Measurements from ENCODE around the gene DPH3. TPM values are rescaled to one million over a fixed set of nuclear protein-coding genes. Genes with fewer than 3 reads are reported as not detected.

Gene DPH3
- polyA plus RNA-seq, 2 of the 4 experiments (the other 2 are of a cell fraction) = 20.5 to 34.7 TPM

DNA sequence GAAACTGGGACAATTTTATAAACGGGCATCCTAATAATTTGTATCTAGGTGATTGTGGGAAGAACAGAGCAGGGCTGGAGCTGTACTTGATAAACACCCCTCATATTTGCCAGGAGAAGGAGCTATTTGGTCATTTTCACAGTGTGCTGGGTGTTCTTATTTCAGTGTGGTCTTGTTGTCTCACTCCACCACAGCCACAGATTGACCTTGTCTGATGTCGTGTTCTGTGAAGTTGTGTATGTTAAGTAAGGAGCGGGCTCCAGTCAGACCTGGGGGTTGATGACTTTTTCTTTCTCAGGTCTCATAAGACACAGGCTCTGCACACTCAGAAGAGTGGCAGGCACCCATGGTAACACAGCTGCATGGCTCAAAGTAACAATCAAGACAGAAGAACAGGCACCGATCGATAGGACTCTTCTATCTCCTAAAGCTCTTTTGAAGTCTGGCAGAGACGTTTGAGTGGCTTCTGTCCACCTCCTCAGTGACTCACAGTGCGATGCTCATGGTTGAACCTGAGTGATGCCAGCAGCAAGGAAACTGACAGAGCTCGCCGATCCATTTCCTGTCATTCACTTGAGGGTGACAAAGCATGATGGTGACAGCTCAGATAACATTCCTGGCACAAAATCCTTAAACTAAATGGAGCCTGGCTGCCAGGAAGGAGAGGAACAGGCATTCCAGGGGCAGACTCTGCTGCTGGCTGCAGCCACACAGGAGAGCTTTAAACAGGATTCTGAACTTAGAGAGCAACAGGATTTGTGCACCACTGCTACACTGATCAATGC lies 20.8 kb downstream of the DPH3 start:
- CTCF ChIA-PET = interaction anchor here (0.9 to 5.1 kb wide), 13 partner anchors 8 to 1041 kb away, joined by 3 to 43 read pairs (median 4); partner anchors contain the start of genes DPH3 and OXNAD1
- ATAC-seq = no peak
- WGBS (ENCODE audit: missing lambda C conversion rate) = 66% methylated on average over 9 of the region's 9 CpGs
- FAIRE-seq = no peak
- TF ChIP-seq RARB (CRISPR knock-in tag; IDR thresholded peaks at IDR 0.05) (no peak), MAFK (IDR thresholded peaks at IDR 0.05; ENCODE audit: partially characterized antibody) (no peak), ZNF302 (CRISPR knock-in tag; IDR thresholded peaks at IDR 0.05) (no peak), CBX8 (IDR thresholded peaks at IDR 0.05) (no peak), FOSL2 (IDR thresholded peaks at IDR 0.05) (no peak), FOSL2 (CRISPR knock-in tag; IDR thresholded peaks at IDR 0.05) (no peak), EHMT2 (IDR thresholded peaks at IDR 0.05; ENCODE audit: low read depth) (no peak), MYC (IDR thresholded peaks at IDR 0.05; ENCODE audit: borderline replicate concordance, low read length) (no peak), CHD2 (IDR thresholded peaks at IDR 0.05; ENCODE audit: low read length, partially characterized antibody) (no peak)
- TF ChIP-seq, protein P1, sequence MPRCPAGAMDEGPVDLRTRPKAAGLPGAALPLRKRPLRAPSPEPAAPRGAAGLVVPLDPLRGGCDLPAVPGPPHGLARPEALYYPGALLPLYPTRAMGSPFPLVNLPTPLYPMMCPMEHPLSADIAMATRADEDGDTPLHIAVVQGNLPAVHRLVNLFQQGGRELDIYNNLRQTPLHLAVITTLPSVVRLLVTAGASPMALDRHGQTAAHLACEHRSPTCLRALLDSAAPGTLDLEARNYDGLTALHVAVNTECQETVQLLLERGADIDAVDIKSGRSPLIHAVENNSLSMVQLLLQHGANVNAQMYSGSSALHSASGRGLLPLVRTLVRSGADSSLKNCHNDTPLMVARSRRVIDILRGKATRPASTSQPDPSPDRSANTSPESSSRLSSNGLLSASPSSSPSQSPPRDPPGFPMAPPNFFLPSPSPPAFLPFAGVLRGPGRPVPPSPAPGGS (IDR thresholded peaks at IDR 0.05) = no peak
- H3K9me3 ChIP-seq = no peaks in the 10 kb centered on the region
- H3K27ac ChIP-seq = no peak overlapping the region; a peak in 1 of 6 replicates
- POLR2A ChIA-PET = no interaction called here
- no peak overlapping the region for H3K4me2 ChIP-seq
- no peak overlapping the region for H3K4me3 ChIP-seq
- peaks cover 28% of the 10 kb centered on the region for H3K4me1 ChIP-seq
- no peak for DNase-seq (ENCODE audit: low read depth in 1 of 2, low spot score in 1 of 2)

DNA sequence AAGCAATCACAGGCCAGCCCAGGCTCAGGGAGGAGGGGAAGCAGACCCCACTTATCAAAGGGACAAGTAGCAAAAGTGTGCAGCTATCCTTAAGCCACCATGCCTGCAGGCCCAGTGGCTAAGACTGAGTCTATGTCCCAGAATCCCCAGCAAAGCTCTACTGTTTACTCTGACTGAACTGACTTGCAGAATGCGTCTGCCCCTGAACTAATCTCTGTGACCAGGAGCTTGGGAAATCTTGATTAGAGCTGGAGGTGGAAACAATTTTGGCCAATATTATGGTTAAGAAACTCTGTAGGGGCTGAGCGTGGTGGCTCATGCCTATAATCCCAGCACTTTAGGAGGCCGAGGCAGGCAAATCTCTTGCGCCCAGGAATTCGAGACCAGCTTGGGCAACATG lies 22.6 kb downstream of the DPH3 start:
- WGBS (ENCODE audit: missing lambda C conversion rate) = 93% methylated on average over 5 of the region's 5 CpGs
- peaks cover 22% of the 10 kb centered on the region for H3K4me1 ChIP-seq
- FAIRE-seq (no peak), DNase-seq (ENCODE audit: low read depth in 1 of 2, low spot score in 1 of 2) (no peak), ATAC-seq (no peak)
- ChIA-PET CTCF (interaction anchor here (1.4 to 5.1 kb wide), 7 partner anchors 9 to 426 kb away, joined by 3 to 43 read pairs (median 11); partner anchors contain the start of genes DPH3 and OXNAD1), POLR2A (no interaction called here)
- TF ChIP-seq EHF (CRISPR knock-in tag; IDR thresholded peaks at IDR 0.05) = no peak
- no peak for TF ChIP-seq ZFP36 (IDR thresholded peaks at IDR 0.05; ENCODE audit: borderline replicate concordance, partially characterized antibody)
- TF ChIP-seq, protein P2, sequence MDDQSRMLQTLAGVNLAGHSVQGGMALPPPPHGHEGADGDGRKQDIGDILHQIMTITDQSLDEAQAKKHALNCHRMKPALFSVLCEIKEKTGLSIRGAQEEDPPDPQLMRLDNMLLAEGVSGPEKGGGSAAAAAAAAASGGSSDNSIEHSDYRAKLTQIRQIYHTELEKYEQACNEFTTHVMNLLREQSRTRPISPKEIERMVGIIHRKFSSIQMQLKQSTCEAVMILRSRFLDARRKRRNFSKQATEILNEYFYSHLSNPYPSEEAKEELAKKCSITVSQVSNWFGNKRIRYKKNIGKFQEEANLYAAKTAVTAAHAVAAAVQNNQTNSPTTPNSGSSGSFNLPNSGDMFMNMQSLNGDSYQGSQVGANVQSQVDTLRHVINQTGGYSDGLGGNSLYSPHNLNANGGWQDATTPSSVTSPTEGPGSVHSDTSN (IDR thresholded peaks at IDR 0.05) = no peak
- TF ChIP-seq RARB (CRISPR knock-in tag; IDR thresholded peaks at IDR 0.05) = no peak
- no peak for TF ChIP-seq JUN (IDR thresholded peaks at IDR 0.05)
- TF ChIP-seq HOXB13 (CRISPR knock-in tag; IDR thresholded peaks at IDR 0.05; ENCODE audit: low read depth) = no peak
- TF ChIP-seq RNF2 (IDR thresholded peaks at IDR 0.05; ENCODE audit: borderline replicate concordance, low read depth) = no peak
- TF ChIP-seq CHD4 (IDR thresholded peaks at IDR 0.05; ENCODE audit: borderline replicate concordance) = no peak
- TF ChIP-seq EHMT2 (IDR thresholded peaks at IDR 0.05; ENCODE audit: low read depth) = no peak
- TF ChIP-seq BHLHE40 (IDR thresholded peaks at IDR 0.05; ENCODE audit: low read depth, low read length) = no peak
- no peak for TF ChIP-seq PHF8 (IDR thresholded peaks at IDR 0.05; ENCODE audit: borderline replicate concordance, low read depth)
- TF ChIP-seq, protein P3, sequence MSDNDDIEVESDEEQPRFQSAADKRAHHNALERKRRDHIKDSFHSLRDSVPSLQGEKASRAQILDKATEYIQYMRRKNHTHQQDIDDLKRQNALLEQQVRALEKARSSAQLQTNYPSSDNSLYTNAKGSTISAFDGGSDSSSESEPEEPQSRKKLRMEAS (IDR thresholded peaks at IDR 0.05) = no peak
- TF ChIP-seq RAD21 (conservative IDR thresholded peaks at IDR 0.05 in 1 of 2, IDR thresholded peaks at IDR 0.05 in 1 of 2) = no peak
- no peak for TF ChIP-seq HEYL (CRISPR knock-in tag; IDR thresholded peaks at IDR 0.05)
- no peak for TF ChIP-seq CEBPB (IDR thresholded peaks at IDR 0.05)
- no peak for TF ChIP-seq HOXA7 (CRISPR knock-in tag; IDR thresholded peaks at IDR 0.05)
- no peaks in the 10 kb centered on the region for H3K9me3 ChIP-seq
- no peak overlapping the region for H3K4me3 ChIP-seq
- 0 out of 6 replicates have a peak overlapping the region, but pooled peaks of 1 of the 2 experiments have one; percentile 26 for H3K27ac ChIP-seq
- no peak overlapping the region for H3K4me2 ChIP-seq
